ENCODE measurements around the gene DIAPH3. TPM values are rescaled to one million over a fixed set of nuclear protein-coding genes. Genes with fewer than 3 reads are reported as not detected.

The DIAPH3 gene
- total RNA-seq, 2 experiments from 2014 or later = 0.08 to 0.11 TPM

DNA sequence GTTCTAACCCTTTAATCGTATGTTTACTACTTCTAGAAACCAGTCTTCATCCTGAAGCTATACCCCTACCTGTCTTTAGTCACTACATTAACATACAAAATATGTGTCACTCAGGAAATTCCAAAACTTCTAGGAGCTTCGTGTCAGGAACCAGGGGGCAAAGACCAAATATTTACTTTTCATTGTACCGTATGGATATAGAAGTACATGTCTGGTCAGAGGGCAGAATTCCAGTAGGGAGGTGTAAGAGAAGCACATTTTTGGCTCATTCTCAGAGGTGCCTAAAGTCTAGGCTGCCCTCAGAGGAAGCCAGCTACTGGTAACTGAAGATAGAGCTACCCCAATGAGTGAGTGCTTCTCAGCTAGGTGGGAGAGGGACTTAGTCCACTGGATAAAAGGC lies 320.7 kb downstream of the DIAPH3 start:
- no peak overlapping the region for H3K27ac Mint-ChIP-seq
- H3K36me3 Mint-ChIP-seq (ENCODE audit: low read depth) = no peaks in the 10 kb centered on the region
- H3K27me3 Mint-ChIP-seq = no peaks in the 10 kb centered on the region
- Histone ChIP-seq H3K4me1 (ENCODE audit: insufficient read depth, low read length) (no peaks in the 10 kb centered on the region), H3K9me3 (ENCODE audit: control insufficient read depth in 1 of 2, insufficient read depth in 1 of 2, low read length in 2 of 2) (no peaks in the 10 kb centered on the region), H3K36me3 (ENCODE audit: insufficient read depth, low read length) (no peaks in the 10 kb centered on the region), H3K4me3 (ENCODE audit: low read length) (no peak overlapping the region), H3K27ac (ENCODE audit: low read depth in 1 of 2, low read length in 2 of 2) (no peak overlapping the region), H3K27me3 (ENCODE audit: control insufficient read depth in 1 of 2, insufficient read depth in 2 of 2, low read length in 2 of 2) (no peaks in the 10 kb centered on the region)
- H3K4me3 Mint-ChIP-seq = no peak overlapping the region
- TF ChIP-seq, protein P1, sequence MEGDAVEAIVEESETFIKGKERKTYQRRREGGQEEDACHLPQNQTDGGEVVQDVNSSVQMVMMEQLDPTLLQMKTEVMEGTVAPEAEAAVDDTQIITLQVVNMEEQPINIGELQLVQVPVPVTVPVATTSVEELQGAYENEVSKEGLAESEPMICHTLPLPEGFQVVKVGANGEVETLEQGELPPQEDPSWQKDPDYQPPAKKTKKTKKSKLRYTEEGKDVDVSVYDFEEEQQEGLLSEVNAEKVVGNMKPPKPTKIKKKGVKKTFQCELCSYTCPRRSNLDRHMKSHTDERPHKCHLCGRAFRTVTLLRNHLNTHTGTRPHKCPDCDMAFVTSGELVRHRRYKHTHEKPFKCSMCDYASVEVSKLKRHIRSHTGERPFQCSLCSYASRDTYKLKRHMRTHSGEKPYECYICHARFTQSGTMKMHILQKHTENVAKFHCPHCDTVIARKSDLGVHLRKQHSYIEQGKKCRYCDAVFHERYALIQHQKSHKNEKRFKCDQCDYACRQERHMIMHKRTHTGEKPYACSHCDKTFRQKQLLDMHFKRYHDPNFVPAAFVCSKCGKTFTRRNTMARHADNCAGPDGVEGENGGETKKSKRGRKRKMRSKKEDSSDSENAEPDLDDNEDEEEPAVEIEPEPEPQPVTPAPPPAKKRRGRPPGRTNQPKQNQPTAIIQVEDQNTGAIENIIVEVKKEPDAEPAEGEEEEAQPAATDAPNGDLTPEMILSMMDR (IDR thresholded peaks at IDR 0.05) = no peak
- H3K4me1 Mint-ChIP-seq (ENCODE audit: low read depth) = no peaks in the 10 kb centered on the region
- POLR2A ChIA-PET = no interaction called here
- DNase-seq (no peak), ATAC-seq (ENCODE audit: poor library complexity) (no peak)
- CTCF ChIA-PET = interaction anchor here (1.6 kb wide), 1 partner anchor 15 kb away, joined by 4 read pairs; no protein-coding TSS in a partner anchor
- intact Hi-C loops (cut with DNase I, micrococcal nuclease) = no loop called here
- H3K9me3 Mint-ChIP-seq = no peaks in the 10 kb centered on the region

DNA sequence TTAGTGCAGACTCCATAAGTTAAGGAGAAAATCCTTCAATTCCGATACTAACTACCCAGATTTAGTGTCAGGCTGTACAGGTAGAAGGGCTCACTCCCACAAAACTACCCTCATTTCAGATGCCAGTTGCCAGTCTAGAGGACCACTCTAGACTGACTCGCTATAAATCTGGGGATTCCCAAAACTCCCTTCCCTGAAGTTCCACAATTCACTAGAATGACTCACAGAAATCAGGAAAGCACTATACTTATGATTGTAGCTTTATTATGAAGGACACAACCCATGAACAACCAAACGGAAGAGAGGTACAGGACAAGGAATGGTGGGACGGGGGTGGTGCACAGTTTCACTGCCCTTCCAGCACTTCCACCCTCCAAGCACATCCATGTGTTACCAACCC lies 321.2 kb downstream of the DIAPH3 start:
- no peaks in the 10 kb centered on the region for H3K27me3 ChIP-seq (ENCODE audit: control insufficient read depth in 1 of 2, insufficient read depth in 2 of 2, low read length in 2 of 2)
- Mint-ChIP-seq H3K4me3 (no peak overlapping the region), H3K36me3 (ENCODE audit: low read depth) (no peaks in the 10 kb centered on the region), H3K4me1 (ENCODE audit: low read depth) (no peaks in the 10 kb centered on the region), H3K9me3 (no peaks in the 10 kb centered on the region), H3K27ac (no peak overlapping the region), H3K27me3 (no peaks in the 10 kb centered on the region)
- H3K9me3 ChIP-seq (ENCODE audit: control insufficient read depth in 1 of 2, insufficient read depth in 1 of 2, low read length in 2 of 2) = no peaks in the 10 kb centered on the region
- no peaks in the 10 kb centered on the region for H3K36me3 ChIP-seq (ENCODE audit: insufficient read depth, low read length)
- CTCF ChIA-PET = interaction anchor here (1.6 kb wide), 1 partner anchor 14 kb away, joined by 4 read pairs; no protein-coding TSS in a partner anchor
- TF ChIP-seq, protein P1 (IDR thresholded peaks at IDR 0.05) = no peak
- intact Hi-C loops (cut with DNase I, micrococcal nuclease) = no loop called here
- DNase-seq (no peak), ATAC-seq (ENCODE audit: poor library complexity) (no peak)
- H3K27ac ChIP-seq (ENCODE audit: low read depth in 1 of 2, low read length in 2 of 2) = no peak overlapping the region
- POLR2A ChIA-PET = no interaction called here
- H3K4me3 ChIP-seq (ENCODE audit: low read length) = no peak overlapping the region
- no peaks in the 10 kb centered on the region for H3K4me1 ChIP-seq (ENCODE audit: insufficient read depth, low read length)

DNA sequence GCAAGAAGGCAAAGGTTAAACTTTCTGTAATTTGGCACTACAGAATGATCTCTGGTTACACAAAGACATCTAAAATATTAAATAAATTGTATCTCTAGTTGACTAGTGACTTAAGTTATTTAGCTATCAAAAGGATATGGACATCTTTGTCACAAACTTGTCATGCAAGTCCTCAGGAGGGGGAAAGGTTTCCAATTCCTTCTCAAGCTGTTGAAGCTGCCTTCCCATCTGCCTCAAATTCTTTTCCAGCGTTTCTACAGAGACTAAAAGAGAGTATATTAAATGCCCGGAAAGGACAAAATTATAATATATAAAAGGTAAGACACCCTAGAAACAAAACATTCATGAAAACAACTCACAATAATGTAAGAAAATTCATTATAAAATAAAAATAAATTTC lies 324.5 kb downstream of the DIAPH3 start:
- H3K27ac ChIP-seq (ENCODE audit: low read depth in 1 of 2, low read length in 2 of 2) = no peak overlapping the region
- H3K4me3 Mint-ChIP-seq = no peak overlapping the region

More for the DNA sequence above, 324.5 kb downstream of the DIAPH3 start:
- ChIA-PET CTCF (no interaction called here), POLR2A (no interaction called here)
- H3K4me1 ChIP-seq (ENCODE audit: insufficient read depth, low read length) = no peaks in the 10 kb centered on the region
- intact Hi-C loops (cut with DNase I, micrococcal nuclease) = no loop called here
- H3K9me3 ChIP-seq (ENCODE audit: control insufficient read depth in 1 of 2, insufficient read depth in 1 of 2, low read length in 2 of 2) = no peaks in the 10 kb centered on the region
- TF ChIP-seq, protein P1 (IDR thresholded peaks at IDR 0.05) = no peak
- DNase-seq = no peak
- no peaks in the 10 kb centered on the region for H3K27me3 ChIP-seq (ENCODE audit: control insufficient read depth in 1 of 2, insufficient read depth in 2 of 2, low read length in 2 of 2)
- Mint-ChIP-seq H3K9me3 (no peaks in the 10 kb centered on the region), H3K4me1 (ENCODE audit: low read depth) (no peaks in the 10 kb centered on the region), H3K27ac (no peak overlapping the region), H3K27me3 (no peaks in the 10 kb centered on the region), H3K36me3 (ENCODE audit: low read depth) (no peaks in the 10 kb centered on the region)
- H3K4me3 ChIP-seq (ENCODE audit: low read length) = no peak overlapping the region
- no peak for ATAC-seq (ENCODE audit: poor library complexity)
- H3K36me3 ChIP-seq (ENCODE audit: insufficient read depth, low read length) = no peaks in the 10 kb centered on the region

All from CD4-positive, alpha-beta T cell (primary cell).